Motor neuron (in vitro differentiated cells): ENCODE results near the gene WDR91. TPM values are rescaled to one million over a fixed set of nuclear protein-coding genes. Genes with fewer than 3 reads are reported as not detected.

Experiments
- ATAC-seq, 8 experiments: fragments of 200-7000 bp; cut with Tn5 transposase; replicated peaks in 6 of 8; 2 replicates each; pipeline ENCODE4 v1.8.0; 2021; ENCODE audit warnings: mild to moderate bottlenecking in 8 of 8, moderate library complexity in 8 of 8
- H3K27ac ChIP-seq, 2 donors: fragments of 250-450 bp; sonication (Bioruptor Pico); 2 replicates each; pipeline ENCODE4 v1.9.0; 2021; ENCODE audit warnings: antibody characterized with exemption in 2 of 2, mild to moderate bottlenecking in 2 of 2, moderate library complexity in 1 of 2
- H3K4me1 ChIP-seq, 2 donors: fragments of 250-450 bp; sonication (Bioruptor Pico); replicated peaks in 1 of 2; 2 replicates each; pipeline ENCODE4 v1.6.1; 2021; ENCODE audit warnings: antibody characterized with exemption in 2 of 2, mild to moderate bottlenecking in 2 of 2, moderate library complexity in 1 of 2
- H3K4me3 ChIP-seq, 5 donors: fragments of 250-450 bp; sonication (Bioruptor Pico); 2 replicates each; pipeline ENCODE4 v1.9.0; 2021; ENCODE audit warnings: antibody characterized with exemption in 5 of 5, mild to moderate bottlenecking in 5 of 5, moderate library complexity in 4 of 5
- WGBS, 10 experiments: fragments of 450-650 bp; shearing (Covaris generic); methylation state at CpG; one replicate each; pipeline ENCODE4 v1.0.0; 2022; 5-methylcytosine and 5-hydroxymethylcytosine counted together
- in situ Hi-C, 9 experiments: fragments of 400-800 bp; cut with MboI; loops; one replicate each; pipeline ENCODE4 v1.15.0; 2021; ENCODE audit warnings: low sequenced_read_pairs in 9 of 9, low pct_unique_long_range_greater_than_20kb in 2 of 9; ENCODE audit not compliant: unreplicated experiment in 9 of 9
- total RNA-seq, 8 experiments: library from RNA; unstranded; fragments of 300-600 nt; gene quantifications; 2 replicates each; pipeline versions ENCODE4 v1.2.3 to v1.2.4, GENCODE V29; 2022

The WDR91 gene
- total RNA-seq, 8 experiments from 2014 or later, result 6.3 to 19.6 (median 12.3) TPM

DNA sequence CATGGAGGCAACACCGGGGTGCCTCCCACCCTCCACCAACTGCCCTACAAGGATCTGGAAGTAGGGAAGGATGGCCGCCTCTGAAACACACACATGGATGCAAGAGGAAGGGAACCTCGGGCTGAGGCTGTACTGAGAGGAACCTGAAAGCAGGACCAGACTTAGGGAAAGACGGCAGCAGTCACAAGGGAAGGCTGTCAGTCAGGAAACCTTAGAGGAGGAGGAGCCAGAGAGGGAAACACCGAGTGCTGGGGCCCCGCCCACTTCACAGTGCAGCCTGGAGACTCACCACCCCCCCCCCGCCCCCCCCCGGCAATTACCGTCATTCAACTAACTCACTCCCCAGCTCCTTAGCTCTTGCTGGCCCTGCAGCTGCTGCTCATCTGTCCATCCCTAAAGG lies 43.3 kb downstream of the WDR91 start:
- in situ Hi-C loops, result loop anchor here in 2 of 9 experiments (25.0 kb wide), 2 partner anchors 181 to 206 kb away; partner anchors contain the start of gene AGBL3 (in 1 of the 2)
- H3K4me1 ChIP-seq, result peaks cover 5 to 10% of the 10 kb centered on the region in 2 donors
- ATAC-seq, result no peak
- H3K27ac ChIP-seq, result no peak overlapping the region
- 60 to 100% (median 100%) methylated on average over 1 to 4 of the region's 9 CpGs; no CpG with 5 or more reads in 6 of the 10 experiments for WGBS, 10 experiments
- no peak overlapping the region for H3K4me3 ChIP-seq

DNA sequence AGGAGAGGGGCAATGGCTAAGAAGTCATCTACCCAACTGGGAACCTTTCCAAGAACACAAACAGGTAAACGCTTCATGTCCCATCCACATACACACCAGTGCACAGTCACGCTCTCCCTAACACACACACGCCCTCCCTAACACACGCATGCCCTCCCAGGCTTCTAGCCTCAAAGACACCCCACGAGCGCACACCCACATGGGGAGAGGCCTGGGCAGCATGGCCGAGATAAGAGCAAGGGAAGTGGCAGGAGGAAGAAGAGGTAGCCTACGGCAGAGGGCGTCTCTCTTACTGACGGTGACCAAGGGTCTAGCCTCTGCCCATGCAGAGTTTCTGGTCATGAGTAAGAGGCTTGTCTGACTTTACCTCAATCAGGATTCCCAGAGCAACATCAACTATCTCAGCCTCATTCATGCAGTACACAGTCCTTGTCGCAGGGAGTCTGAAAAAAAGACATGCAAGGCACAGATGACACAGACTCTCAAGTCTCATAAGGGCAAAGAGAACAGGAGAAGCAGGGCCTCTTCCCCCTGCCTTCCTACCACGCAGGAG lies 43.9 kb downstream of the WDR91 start:
- H3K27ac ChIP-seq, result no peak overlapping the region
- H3K4me1 ChIP-seq, result peaks cover 5 to 10% of the 10 kb centered on the region in 2 donors
- ATAC-seq, result no peak
- 57 to 100% (median 82%) methylated on average over 1 to 4 of the region's 12 CpGs; no CpG with 5 or more reads in 2 of the 10 experiments for WGBS, 10 experiments
- H3K4me3 ChIP-seq, result no peak overlapping the region
- in situ Hi-C loops, result loop anchor here in 2 of 9 experiments (25.0 kb wide), 2 partner anchors 180 to 205 kb away; partner anchors contain the start of gene AGBL3 (in 1 of the 2)

DNA sequence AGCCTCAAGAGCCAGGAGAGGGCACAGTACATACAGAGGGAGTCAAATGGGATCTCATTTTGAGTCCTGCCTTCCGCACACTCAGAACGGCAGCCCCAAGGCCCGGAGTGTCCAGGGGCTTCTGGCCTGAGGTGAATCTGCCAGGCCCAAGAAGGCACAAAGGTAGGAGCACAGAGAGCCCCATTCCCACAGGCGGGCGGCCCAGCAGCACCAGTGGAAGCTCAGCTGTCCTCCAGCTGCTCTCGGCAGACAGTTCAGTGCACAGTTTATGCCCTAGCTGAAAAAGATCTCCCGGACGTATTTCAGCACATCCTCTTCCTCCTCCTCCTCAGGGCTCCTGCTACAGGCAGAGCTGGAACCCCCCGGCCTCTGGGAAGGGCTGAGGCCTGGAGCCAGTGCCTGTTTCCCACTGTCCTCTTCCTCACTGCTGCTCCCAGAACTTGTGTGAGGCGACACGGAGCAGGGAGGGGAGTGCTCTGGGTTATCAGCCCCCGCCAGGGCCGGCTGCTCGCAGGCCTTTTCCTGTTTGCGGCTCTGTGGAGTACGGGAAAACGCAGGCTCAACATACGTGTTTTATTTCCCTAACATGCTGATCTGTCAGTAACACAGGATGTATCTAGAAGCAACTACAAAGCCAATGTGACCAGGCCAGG lies 44.9 kb downstream of the WDR91 start:
- no peak for ATAC-seq
- Histone ChIP-seq H3K4me3 (no peak overlapping the region), H3K4me1 (peaks cover 5 to 10% of the 10 kb centered on the region in 2 donors), H3K27ac (no peak overlapping the region)
- in situ Hi-C loops, result loop anchor here in 2 of 9 experiments (25.0 kb wide), 2 partner anchors 179 to 204 kb away; partner anchors contain the start of gene AGBL3 (in 1 of the 2)
- 70 to 100% (median 97%) methylated on average over 1 to 9 of the region's 18 CpGs; no CpG with 5 or more reads in 2 of the 10 experiments for WGBS, 10 experiments

DNA sequence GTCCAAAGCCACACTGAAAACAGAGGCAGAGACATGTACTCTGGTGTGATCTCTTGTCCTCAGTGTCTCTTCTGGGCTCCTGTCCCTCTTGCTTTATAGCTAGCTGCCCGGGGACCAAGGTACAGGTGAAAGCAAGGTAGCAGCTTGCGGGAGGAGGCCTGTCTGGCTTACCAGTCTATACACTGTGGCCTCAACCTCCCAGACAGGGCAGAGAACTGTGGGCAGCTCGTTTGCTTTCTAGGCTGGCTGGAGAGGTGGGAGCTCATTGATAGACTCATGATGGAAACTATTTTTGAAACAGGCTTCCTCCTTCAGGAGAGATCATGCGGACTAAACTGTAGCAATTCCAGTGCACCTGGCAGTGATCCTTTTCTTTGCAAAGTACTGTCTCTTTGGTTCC lies 45.5 kb downstream of the WDR91 start:
- Histone ChIP-seq H3K27ac (no peak overlapping the region), H3K4me1 (peaks cover 5 to 13% of the 10 kb centered on the region in 2 donors), H3K4me3 (no peak overlapping the region)
- in situ Hi-C loops, result loop anchor here in 2 of 9 experiments (25.0 kb wide), 2 partner anchors 179 to 204 kb away; partner anchors contain the start of gene AGBL3 (in 1 of the 2)
- no peak for ATAC-seq
- 40 to 94% (median 86%) methylated on average over 1 to 3 of the region's 4 CpGs; no CpG with 5 or more reads in 5 of the 10 experiments for WGBS, 10 experiments

DNA sequence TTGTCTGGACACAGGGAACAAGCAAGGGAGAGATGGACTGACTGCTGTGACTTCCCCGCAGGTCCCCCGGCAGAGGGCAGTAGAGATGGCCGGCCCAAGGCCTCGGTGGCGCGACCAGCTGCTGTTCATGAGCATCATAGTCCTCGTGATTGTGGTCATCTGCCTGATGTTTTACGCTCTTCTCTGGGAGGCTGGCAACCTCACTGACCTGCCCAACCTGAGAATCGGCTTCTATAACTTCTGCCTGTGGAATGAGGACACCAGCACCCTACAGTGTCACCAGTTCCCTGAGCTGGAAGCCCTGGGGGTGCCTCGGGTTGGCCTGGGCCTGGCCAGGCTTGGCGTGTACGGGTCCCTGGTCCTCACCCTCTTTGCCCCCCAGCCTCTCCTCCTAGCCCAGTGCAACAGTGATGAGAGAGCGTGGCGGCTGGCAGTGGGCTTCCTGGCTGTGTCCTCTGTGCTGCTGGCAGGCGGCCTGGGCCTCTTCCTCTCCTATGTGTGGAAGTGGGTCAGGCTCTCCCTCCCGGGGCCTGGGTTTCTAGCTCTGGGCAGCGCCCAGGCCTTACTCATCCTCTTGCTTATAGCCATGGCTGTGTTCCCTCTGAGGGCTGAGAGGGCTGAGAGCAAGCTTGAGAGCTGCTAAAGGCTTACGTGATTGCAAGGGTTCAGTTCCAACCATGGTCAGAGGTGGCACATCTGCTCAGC lies 46.8 kb downstream of the WDR91 start:
- Histone ChIP-seq H3K4me3 (no peak overlapping the region), H3K27ac (no peak overlapping the region), H3K4me1 (peaks cover 4 to 14% of the 10 kb centered on the region in 2 donors)
- no peak for ATAC-seq
- in situ Hi-C loops, result loop anchor here in 2 of 9 experiments (25.0 kb wide), 2 partner anchors 177 to 202 kb away; partner anchors contain the start of gene AGBL3 (in 1 of the 2)
- 80 to 100% (median 99%) methylated on average over 2 to 7 of the region's 18 CpGs; no CpG with 5 or more reads in 4 of the 10 experiments for WGBS, 10 experiments

DNA sequence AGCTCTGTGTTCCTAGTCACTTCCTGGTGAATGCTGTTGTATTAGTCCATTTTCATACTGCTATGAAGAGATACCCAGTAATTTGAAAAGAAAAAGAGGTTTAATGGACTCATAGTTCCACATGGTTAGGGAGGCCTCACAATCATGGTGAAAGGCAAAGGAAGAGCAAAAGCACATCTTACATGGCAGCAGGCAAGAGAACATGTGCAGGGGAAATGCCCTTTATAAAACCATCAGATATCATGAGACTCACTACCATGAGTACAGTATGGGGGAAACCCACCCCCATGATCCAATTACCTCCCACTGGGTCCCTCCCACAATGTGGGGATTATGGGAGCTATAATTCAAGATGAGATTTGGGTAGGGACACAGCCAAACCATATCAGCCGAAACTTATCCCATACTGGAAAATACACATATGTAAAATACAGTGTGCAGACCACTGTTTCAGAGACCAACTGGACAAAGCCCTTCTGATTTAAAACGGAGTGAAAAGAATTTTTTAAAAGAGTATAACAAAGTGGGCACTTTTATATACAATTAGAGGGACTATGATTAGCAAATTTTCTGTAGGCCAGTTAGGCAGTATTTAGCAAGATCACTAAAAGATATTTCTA lies 48.8 kb downstream of the WDR91 start:
- H3K4me3 ChIP-seq, result no peak overlapping the region
- ATAC-seq, result no peak
- peaks cover 0 to 6% of the 10 kb centered on the region in 2 donors for H3K4me1 ChIP-seq
- 87 to 100% (median 98%) methylated on average over 1 to 2 of the region's 2 CpGs; no CpG with 5 or more reads in 4 of the 10 experiments for WGBS, 10 experiments
- in situ Hi-C loops, result loop anchor here in 2 of 9 experiments (25.0 kb wide), 2 partner anchors 175 to 200 kb away; partner anchors contain the start of gene AGBL3 (in 1 of the 2)
- no peak overlapping the region for H3K27ac ChIP-seq

DNA sequence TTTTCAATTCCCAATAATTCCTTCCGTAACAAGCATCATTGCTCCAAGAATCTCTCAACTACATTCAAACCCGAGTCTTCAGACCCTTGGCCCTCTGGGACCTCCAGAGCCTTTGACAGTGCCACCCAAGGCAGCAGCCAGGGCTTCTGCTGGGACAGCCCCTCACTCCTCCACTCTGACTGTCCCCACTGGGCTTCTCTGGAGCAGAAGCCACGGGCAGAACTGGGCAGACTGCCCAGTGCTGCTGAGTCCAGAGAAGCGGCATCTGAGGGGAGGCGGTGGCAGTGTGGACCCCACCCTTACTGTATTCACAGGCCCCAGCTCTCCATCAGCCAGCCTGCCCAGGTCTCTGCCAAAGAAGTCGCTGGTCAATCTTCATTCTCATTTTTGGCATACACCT lies 49.7 kb downstream of the WDR91 start:
- peaks cover 0 to 6% of the 10 kb centered on the region in 2 donors for H3K4me1 ChIP-seq
- no peak for ATAC-seq
- no peak overlapping the region for H3K4me3 ChIP-seq
- H3K27ac ChIP-seq, result no peak overlapping the region
- WGBS, 10 experiments, result 80 to 100% (median 98%) methylated on average over 1 to 4 of the region's 6 CpGs; no CpG with 5 or more reads in 2 of the 10 experiments
- in situ Hi-C loops, result loop anchor here in 2 of 9 experiments (25.0 kb wide), 2 partner anchors 174 to 199 kb away; partner anchors contain the start of gene AGBL3 (in 1 of the 2)

DNA sequence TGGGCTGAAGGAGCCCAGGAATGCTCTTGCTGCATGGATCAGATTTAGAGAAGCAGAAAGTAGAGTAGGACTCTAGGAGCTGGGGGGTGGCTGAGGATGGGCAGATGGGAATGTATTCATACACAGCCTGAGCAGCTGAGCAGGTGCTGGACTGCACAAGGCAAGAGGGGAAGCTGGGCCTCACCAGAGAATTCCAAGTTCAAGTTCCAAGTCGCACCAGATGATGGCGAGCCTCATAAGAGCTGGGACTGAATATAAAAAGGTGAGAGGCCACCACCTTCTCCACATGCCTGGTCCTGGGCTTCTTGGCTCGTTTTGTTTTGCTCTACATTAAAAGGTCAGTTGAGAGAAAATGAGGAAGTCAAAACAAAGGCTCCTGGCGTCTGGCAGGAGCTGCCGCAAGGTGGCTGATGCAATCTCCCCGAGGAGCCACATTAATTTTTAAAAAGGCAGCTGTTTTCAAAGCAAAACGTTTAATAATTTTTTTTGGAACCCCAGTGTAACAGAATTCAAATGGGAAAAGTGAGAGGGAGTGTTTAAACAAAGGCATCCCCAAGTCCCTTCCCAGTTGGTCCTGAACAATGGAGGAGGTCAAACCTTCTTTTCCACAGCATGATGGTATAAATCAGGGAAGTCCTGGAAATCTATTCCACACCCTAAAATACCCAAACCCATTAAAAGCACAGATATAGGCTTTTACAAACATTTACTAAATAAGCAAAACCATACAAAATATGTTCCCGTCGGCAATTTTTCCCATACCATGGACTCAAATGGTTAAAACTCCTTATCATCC lies 50.3 kb downstream of the WDR91 start:
- Histone ChIP-seq H3K27ac (no peak overlapping the region), H3K4me3 (no peak overlapping the region), H3K4me1 (peaks cover 0 to 6% of the 10 kb centered on the region in 2 donors)
- 38 to 100% (median 79%) methylated on average over 1 to 9 of the region's 9 CpGs for WGBS, 10 experiments
- peak in 5 of 8 experiments; percentile 19 to 45 (median 21) for ATAC-seq
- in situ Hi-C loops, result loop anchor here in 2 of 9 experiments (25.0 kb wide), 2 partner anchors 174 to 199 kb away; partner anchors contain the start of gene AGBL3 (in 1 of the 2)

DNA sequence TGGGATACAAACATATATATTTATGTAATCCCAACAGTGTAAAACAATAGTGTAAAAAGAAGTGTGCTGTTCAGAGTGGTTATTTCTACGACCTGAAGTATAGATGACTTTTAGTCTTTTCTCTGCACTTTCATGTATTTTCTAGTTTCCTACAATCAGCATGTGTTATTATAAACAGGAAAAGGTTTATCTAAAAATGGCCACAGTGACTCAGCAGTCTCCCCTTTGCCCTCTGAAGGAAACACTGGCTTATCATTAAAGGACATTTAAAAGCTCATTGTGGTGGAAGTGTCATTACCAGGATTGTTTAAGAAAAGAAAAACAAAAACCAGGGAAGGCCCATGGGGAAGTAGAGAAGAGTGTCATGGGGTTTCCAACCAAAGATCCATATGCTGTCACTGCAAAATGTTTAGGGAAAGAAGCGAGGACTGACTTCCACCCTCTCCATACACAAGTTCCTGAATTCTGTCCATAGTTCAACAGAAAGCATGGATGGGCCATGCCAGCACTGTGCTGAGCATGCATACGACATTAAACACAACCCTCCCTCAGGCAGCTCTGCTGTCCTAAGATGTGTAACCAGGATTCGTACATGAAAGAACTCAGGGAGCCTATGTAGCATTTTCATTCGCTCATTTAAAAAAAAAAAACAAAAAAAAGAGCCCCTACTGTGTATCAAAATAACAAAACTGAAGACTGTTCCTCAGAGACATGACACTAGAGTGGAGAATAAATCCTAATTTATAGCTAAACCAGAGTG lies 51.0 kb downstream of the WDR91 start:
- no peak overlapping the region for H3K27ac ChIP-seq
- in situ Hi-C loops, result loop anchor here in 2 of 9 experiments (25.0 kb wide), 2 partner anchors 173 to 198 kb away; partner anchors contain the start of gene AGBL3 (in 1 of the 2)
- H3K4me3 ChIP-seq, result no peak overlapping the region
- H3K4me1 ChIP-seq, result peaks cover 0 to 6% of the 10 kb centered on the region in 2 donors
- WGBS, 10 experiments, result 63 to 100% (median 84%) methylated on average over 1 to 5 of the region's 5 CpGs; no CpG with 5 or more reads in 2 of the 10 experiments
- peak in 2 of 8 experiments; percentile 41 to 49 for ATAC-seq

DNA sequence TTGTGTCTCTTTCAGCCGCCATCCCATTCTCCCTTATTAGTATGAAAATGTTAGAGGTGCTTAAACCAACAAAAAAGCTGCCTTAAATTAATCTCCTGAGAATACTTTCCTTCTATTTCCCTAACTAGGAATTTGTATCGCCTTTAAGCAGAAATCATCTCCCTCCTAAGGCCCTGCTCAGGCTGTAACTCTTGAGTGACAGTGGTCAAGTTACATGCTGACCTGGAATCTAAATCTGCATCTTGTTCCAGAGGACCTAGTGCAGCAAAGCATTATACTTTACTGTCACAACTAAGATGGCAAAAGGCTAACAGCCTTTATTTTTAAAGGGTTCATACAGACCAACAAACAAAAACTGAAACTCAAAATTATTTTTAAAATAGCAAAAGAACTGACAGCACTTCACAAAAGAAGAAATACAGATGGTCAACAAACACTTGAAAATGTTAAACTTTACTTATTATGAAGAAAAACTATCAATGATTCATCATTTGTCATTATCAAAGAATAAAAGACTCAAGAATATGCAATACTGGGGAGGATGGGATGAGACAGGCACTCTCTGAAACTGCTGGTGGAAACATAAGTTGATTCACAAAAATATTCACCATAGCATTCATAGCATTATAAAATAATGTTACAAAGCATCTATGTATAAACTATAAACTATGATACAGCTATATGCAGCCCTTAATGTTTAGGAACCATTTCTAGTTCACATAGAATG lies 51.8 kb downstream of the WDR91 start:
- 84 to 100% (median 100%) methylated on average over 1 to 2 of the region's 2 CpGs for WGBS, 10 experiments
- in situ Hi-C loops, result loop anchor here in 2 of 9 experiments (25.0 kb wide), 2 partner anchors 172 to 197 kb away; partner anchors contain the start of gene AGBL3 (in 1 of the 2)

More for the DNA sequence above, 51.8 kb downstream of the WDR91 start:
- Histone ChIP-seq H3K4me1 (peaks cover 0 to 6% of the 10 kb centered on the region in 2 donors), H3K4me3 (no peak overlapping the region), H3K27ac (no peak overlapping the region)
- peak in 2 of 8 experiments; percentile 24 to 34 for ATAC-seq
